Endodermal cell (in vitro differentiated cells): ENCODE measurements around the gene TNIK. TPM values are rescaled to one million over a fixed set of nuclear protein-coding genes. Genes with fewer than 3 reads are reported as not detected.

Source experiments
- DNase-seq: peaks from one replicate; pipeline ENCODE4 v3.0.0-alpha.2; 2017
- H3K27ac ChIP-seq: 2 replicates; pipeline ENCODE4 v1.5.1; 2013; ENCODE audit warnings: mild to moderate bottlenecking, low read depth, low read length, moderate library complexity
- H3K27me3 ChIP-seq: 2 replicates; pipeline ENCODE4 v1.6.1; 2013; ENCODE audit warnings: mild to moderate bottlenecking, low read length, moderate library complexity; ENCODE audit not compliant: insufficient read depth, control insufficient read depth, poor library complexity, severe bottlenecking
- H3K36me3 ChIP-seq: 2 replicates; pipeline ENCODE4 v1.7.0; 2013; ENCODE audit warnings: mild to moderate bottlenecking, low read length, moderate library complexity; ENCODE audit not compliant: control insufficient read depth, insufficient read depth
- H3K4me1 ChIP-seq: one replicate; pipeline ENCODE4 v1.7.0; 2013; ENCODE audit warnings: low read length; ENCODE audit not compliant: control insufficient read depth, insufficient read depth
- H3K4me3 ChIP-seq: 2 replicates; pipeline ENCODE4 v1.5.1; 2013; ENCODE audit warnings: mild to moderate bottlenecking, low read length, moderate library complexity
- H3K9ac ChIP-seq: 2 replicates; pipeline ENCODE4 v1.6.1; 2013; ENCODE audit warnings: mild to moderate bottlenecking, low read length, moderate library complexity; ENCODE audit not compliant: poor library complexity, severe bottlenecking; ENCODE audit errors: extremely low read depth
- H3K9me3 ChIP-seq: 2 replicates; pipeline ENCODE4 v1.6.1; 2013; ENCODE audit warnings: mild to moderate bottlenecking, low read length, moderate library complexity; ENCODE audit not compliant: control insufficient read depth
- H3K27ac Mint-ChIP-seq: 2 replicates; pipeline ENCODE4 v1.8.0; 2020; ENCODE audit warnings: mixed read lengths
- H3K27me3 Mint-ChIP-seq: 2 replicates; pipeline ENCODE4 v1.8.0; 2021; ENCODE audit warnings: mild to moderate bottlenecking, mixed read lengths; ENCODE audit not compliant: insufficient read depth
- H3K36me3 Mint-ChIP-seq: 2 replicates; pipeline ENCODE4 v1.8.0; 2020; ENCODE audit warnings: low read depth, mixed read lengths
- H3K4me1 Mint-ChIP-seq: 2 replicates; pipeline ENCODE4 v1.8.0; 2020; ENCODE audit warnings: mixed read lengths
- H3K4me3 Mint-ChIP-seq: 2 replicates; pipeline ENCODE4 v1.8.0; 2020; ENCODE audit warnings: mild to moderate bottlenecking, moderate library complexity, mixed read lengths
- H3K9me3 Mint-ChIP-seq: 2 replicates; pipeline ENCODE4 v1.8.0; 2020; ENCODE audit warnings: mild to moderate bottlenecking, mixed read lengths
- CTCF ChIP-seq: fragments of 200-600 bp; sonication (generic); conservative IDR thresholded peaks from 2 replicates; pipeline ENCODE4 v1.5.0; 2021; ENCODE audit warnings: antibody characterized with exemption, mild to moderate bottlenecking
- WGBS, 2 experiments: methylation state at CpG; one replicate each; pipeline versions ENCODE4 v1.1.5 to v1.1.7; 2013; ENCODE audit warnings: missing lambda C conversion rate in 2 of 2, mixed read lengths in 1 of 2; ENCODE audit not compliant: insufficient coverage in 1 of 2, insufficient read length in 1 of 2; 5-methylcytosine and 5-hydroxymethylcytosine counted together
- total RNA-seq, 2 donors: library from RNA; stranded (reverse); fragmentation: NEBNext Ultra II Directional in 1 of 2; extraction: Animal tissue kit (Norgen Biotek cat#: 25700) in 1 of 2; gene quantifications; 2 replicates in 1 of 2; 3 replicates in 1 of 2; pipeline ENCODE4 v1.2.1, GENCODE V29; 2021

The TNIK gene
- total RNA-seq, 2 donors from 2014 or later, result 12.2 to 14.9 TPM

GRCh38 chr3:171200750-171201088, 259.5 kb downstream of the TNIK start:
- peaks cover 2% of the 10 kb centered on the region for H3K9me3 Mint-ChIP-seq
- Histone ChIP-seq H3K9ac (no peak overlapping the region), H3K27me3 (no peaks in the 10 kb centered on the region), H3K9me3 (peaks cover 3% of the 10 kb centered on the region), H3K36me3 (no peaks in the 10 kb centered on the region), H3K27ac (no peak overlapping the region), H3K4me1 (no peaks in the 10 kb centered on the region), H3K4me3 (no peak overlapping the region)
- 98 to 100% methylated on average over 1 to 2 of the region's 2 CpGs for WGBS, 2 experiments
- no peaks in the 10 kb centered on the region for H3K27me3 Mint-ChIP-seq
- peaks cover 2% of the 10 kb centered on the region for H3K36me3 Mint-ChIP-seq
- peaks cover 26% of the 10 kb centered on the region for H3K4me1 Mint-ChIP-seq
- no peak for TF ChIP-seq CTCF
- H3K4me3 Mint-ChIP-seq, result no peak overlapping the region
- H3K27ac Mint-ChIP-seq, result no peak overlapping the region
- no peak for DNase-seq

- no peak overlapping the region for H3K27ac Mint-ChIP-seq
Measured at GRCh38 chr3:171200052-171200749, 260.0 kb downstream of the TNIK start.

GRCh38 chr3:171199473-171199829, 260.8 kb downstream of the TNIK start:
- no peak overlapping the region for H3K27ac ChIP-seq
- no peaks in the 10 kb centered on the region for H3K27me3 Mint-ChIP-seq
- no peaks in the 10 kb centered on the region for H3K4me1 ChIP-seq
- H3K4me1 Mint-ChIP-seq, result peaks cover 21% of the 10 kb centered on the region
- no peaks in the 10 kb centered on the region for H3K9me3 ChIP-seq
- no peak for TF ChIP-seq CTCF
- no peak overlapping the region for H3K27ac Mint-ChIP-seq
- no peak overlapping the region for H3K4me3 ChIP-seq
- H3K9me3 Mint-ChIP-seq, result no peaks in the 10 kb centered on the region
- DNase-seq, result no peak
- 85% methylated on average over 3 of the region's 3 CpGs; no CpG with 5 or more reads in 1 of the 2 experiments for WGBS, 2 experiments
- H3K36me3 ChIP-seq, result no peaks in the 10 kb centered on the region
- H3K27me3 ChIP-seq, result no peaks in the 10 kb centered on the region
- H3K36me3 Mint-ChIP-seq, result peaks cover 2% of the 10 kb centered on the region
- no peak overlapping the region for H3K4me3 Mint-ChIP-seq
- no peak overlapping the region for H3K9ac ChIP-seq

More at GRCh38 chr3:171200052-171200749, 260.0 kb downstream of the TNIK start:
- DNase-seq, result no peak
- WGBS, 2 experiments, result 89% methylated on average over 3 of the region's 3 CpGs; no CpG with 5 or more reads in 1 of the 2 experiments
- no peaks in the 10 kb centered on the region for H3K27me3 Mint-ChIP-seq
- no peak overlapping the region for H3K27ac ChIP-seq
- peaks cover 2% of the 10 kb centered on the region for H3K36me3 Mint-ChIP-seq
- no peaks in the 10 kb centered on the region for H3K4me1 ChIP-seq
- no peak overlapping the region for H3K4me3 ChIP-seq
- no peak overlapping the region for H3K4me3 Mint-ChIP-seq
- H3K4me1 Mint-ChIP-seq, result peaks cover 22% of the 10 kb centered on the region
- no peaks in the 10 kb centered on the region for H3K9me3 ChIP-seq
- H3K36me3 ChIP-seq, result no peaks in the 10 kb centered on the region
- H3K9me3 Mint-ChIP-seq, result no peaks in the 10 kb centered on the region
- no peaks in the 10 kb centered on the region for H3K27me3 ChIP-seq
- no peak overlapping the region for H3K9ac ChIP-seq
- no peak for TF ChIP-seq CTCF
